ENCODE measurements around the gene LYRM4. TPM values are rescaled to one million over a fixed set of nuclear protein-coding genes. Genes with fewer than 3 reads are reported as not detected.

LYRM4 gene
- polyA plus RNA-seq, 1 donor: 20.4 TPM

- no peak for DNase-seq (ENCODE audit: low read depth)
Observed at GRCh38 chr6:5146398-5146797, 114.4 kb downstream of the LYRM4 start.

DNA sequence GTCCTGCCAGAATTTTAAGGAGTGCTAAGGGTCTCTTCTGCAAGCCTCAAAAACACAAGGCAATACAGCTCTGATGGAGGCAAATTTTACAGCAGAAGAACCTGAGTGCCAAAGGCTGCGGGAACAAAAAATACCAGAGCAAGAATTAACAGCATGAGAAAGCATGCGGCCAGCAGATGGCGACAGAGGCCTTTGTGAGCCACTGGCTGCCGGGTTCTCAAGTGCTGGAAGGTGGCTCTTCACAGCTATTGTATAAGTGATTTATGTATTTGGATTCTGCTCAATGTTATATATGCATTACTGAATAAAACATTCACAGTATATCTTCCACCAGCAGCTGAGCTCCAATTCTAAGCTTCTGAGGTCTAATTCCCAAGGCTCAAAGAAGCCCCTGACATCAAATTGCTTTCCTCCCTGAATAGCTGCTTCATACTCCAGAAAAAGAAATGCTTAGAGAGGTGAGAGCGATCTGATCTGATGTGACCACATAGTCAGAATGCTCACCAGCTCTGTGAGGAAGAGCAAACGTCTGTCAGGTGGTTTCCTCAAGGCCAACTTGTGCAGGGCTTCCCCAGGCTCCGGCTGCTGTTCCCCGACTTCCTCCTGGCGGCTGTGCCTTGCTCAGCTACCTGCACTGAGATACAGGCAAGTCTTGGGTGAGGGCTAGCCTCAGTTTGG, 117.0 kb downstream of the LYRM4 start:
- DNase-seq (ENCODE audit: low read depth): peak; percentile 60

GRCh38 chr6:5142915-5143314, 117.8 kb downstream of the LYRM4 start:
- DNase-seq (ENCODE audit: low read depth): no peak

DNA sequence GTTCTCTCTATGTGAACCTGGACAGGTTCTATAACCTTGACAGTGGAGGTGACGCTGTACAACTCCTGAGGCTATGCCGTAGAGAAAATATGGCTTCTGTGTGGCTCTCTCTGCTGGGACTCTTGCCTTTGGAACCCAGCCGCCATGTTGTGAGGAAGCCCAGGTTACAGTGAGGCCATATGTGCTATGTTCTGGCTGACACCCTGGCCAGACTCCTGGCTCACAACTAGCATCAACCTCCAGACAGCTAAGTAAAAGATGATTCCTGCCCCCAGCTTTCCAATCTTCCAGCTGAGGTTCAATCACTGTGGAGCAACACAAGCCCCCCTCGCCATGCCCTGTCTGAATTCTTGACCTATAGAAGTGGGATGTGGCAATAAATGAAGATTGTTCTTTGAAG, 118.6 kb downstream of the LYRM4 start:
- no peak for DNase-seq (ENCODE audit: low read depth)

GRCh38 chr6:5141046-5141445, 119.7 kb downstream of the LYRM4 start:
- no peak for DNase-seq (ENCODE audit: low read depth)

DNA sequence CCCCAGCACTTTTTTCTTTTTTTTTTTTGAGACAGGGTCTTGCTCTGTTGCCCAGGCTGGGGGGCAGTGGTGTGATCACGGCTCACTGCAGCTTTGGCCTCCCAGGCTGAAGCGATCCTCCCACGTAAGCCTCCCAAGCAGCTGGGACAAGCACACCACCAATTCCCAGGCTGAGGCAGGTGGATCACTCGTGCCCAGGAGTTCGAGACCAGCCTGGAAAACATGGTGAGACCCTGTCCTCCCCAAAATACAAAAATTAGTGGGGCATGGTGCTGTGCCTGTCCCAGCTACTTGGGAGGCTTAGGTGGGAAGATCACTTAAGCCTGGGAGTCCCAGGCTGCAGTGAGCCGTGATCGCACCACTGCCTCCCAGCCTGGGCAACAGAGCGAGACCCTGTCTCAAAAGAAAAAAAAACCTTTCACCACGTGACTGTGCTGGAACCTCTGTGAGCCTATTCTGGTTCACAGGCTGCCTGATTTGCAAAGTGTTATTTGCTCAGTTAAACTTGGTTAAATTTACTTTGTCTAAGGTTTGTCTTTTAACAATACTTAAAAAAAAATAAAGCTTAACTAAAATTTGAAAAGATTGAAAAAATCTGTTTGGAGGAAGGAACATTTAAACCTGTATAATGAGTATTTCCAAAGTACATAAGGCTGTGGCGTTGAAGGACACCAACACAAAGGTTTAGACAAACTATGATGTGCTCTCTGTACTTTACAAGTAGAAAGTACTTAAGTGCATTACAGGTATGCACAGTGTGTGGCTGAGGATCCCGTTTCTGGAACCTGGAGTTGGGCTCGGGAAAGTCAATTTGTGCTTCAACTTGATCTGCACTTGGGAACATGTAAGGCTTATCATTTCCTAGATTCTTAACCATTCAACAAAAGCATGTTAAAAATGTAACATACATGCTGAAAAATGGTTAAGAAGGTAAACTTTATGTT, 120.7 kb downstream of the LYRM4 start:
- DNase-seq (ENCODE audit: low read depth): no peak

GRCh38 chr6:5138995-5139827, 121.5 kb downstream of the LYRM4 start:
- no peak for DNase-seq (ENCODE audit: low read depth)

- DNase-seq (ENCODE audit: low read depth): no peak
Observed at GRCh38 chr6:5136851-5137250, 123.9 kb downstream of the LYRM4 start.

DNA sequence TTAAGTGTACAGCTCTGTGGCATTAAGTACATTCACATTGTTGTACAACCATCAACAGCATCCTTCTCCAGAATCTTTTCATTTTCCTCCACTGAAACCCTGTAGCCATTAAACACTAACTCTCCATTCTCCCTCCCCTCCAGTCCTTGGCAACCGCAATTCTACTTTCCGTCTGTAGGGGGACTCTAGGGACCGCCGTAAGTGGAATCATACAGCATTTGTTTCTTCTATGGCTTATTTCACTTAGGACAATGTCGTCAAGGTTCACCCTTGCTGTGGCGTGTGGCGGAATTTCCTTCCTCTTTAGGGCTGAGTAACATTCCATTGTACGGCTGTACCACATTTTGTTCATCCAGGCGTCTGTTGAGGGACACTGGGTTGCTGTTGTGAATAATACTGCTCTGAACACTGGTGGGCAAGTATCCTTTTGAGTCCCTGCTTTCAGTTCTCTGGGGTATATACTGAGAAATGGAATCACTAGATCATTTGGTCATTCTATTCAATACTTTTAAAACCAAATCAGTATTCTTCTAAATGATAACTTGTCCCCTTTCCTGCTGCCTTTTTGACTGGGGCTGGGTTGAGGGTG, 124.9 kb downstream of the LYRM4 start:
- DNase-seq (ENCODE audit: low read depth): no peak

- DNase-seq (ENCODE audit: low read depth): no peak
Observed at GRCh38 chr6:5133943-5134342, 126.8 kb downstream of the LYRM4 start.

- peak; percentile 78 for DNase-seq (ENCODE audit: low read depth)
Observed at GRCh38 chr6:5132731-5133130, 128.0 kb downstream of the LYRM4 start.

GRCh38 chr6:5130135-5130866, 130.4 kb downstream of the LYRM4 start:
- no peak for DNase-seq (ENCODE audit: low read depth)

DNA sequence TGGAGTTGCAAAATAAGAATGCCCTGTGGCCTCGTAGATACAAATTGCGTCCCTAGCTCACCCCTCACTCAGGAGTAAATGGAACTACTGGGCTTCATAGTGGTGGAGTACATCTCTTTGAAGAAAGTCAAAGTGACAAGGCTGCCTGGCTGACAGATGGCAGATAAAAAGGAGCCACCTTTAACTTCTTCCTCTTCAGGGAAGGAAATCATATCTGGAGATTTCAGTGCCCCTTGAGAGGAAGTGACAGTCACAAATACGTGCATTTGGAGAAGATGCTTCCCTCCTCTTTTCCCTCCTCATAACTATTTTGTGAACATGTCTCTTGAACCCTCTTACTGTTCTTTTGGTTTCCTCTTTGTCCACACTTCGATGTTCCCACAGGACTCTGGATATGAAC, 132.4 kb downstream of the LYRM4 start:
- no peak for DNase-seq (ENCODE audit: low read depth)

DNA sequence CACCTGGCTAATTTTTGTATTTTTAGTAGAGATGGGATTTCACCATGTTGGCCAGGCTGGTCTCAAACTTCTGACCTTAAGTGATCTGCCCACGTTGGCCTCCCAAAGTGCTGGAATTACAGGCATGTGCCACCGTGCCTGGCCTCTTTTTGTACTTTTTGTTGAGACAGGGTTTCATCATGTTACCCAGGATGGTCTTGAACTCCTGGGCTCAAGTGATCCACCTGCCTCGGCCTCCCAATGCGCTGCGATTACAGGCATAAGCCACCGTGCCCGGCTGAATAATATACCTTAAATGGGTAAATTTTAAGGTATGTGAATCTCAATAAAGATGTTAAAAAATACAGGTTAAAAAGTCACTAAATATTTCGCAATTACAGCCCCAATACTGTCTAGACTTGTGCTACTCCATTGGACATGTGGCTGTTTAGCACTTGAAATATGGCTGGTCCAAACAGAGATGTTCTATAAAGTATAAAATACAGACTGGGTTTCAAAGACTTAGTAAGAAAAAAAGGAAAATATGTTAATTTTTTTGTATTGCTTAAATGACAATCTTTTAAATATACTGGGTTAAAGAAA, 133.6 kb downstream of the LYRM4 start:
- no peak for DNase-seq (ENCODE audit: low read depth)

- no peak for DNase-seq (ENCODE audit: low read depth)
Observed at GRCh38 chr6:5126214-5126613, 134.5 kb downstream of the LYRM4 start.

GRCh38 chr6:5125152-5126006, 135.4 kb downstream of the LYRM4 start:
- DNase-seq (ENCODE audit: low read depth): no peak

DNA sequence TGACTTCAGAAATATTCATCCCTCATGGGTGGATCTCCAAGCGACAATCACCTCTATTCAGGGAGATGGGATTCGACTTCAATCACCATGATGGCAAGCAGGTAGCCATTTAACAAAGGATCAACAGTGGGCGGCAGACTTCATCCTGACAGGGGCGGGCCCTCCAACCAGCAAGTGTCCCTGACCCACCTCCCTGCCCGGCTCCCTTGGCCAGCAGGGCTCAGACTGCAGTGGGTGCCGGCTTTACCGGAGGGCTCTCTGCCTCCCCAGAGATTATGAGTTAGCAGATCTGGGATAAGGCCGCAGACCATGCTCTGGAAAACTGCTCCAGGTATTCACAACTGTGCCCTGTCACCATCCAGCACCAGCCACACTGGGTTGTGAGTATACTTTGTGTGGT, 136.2 kb downstream of the LYRM4 start:
- DNase-seq (ENCODE audit: low read depth): no peak

DNA sequence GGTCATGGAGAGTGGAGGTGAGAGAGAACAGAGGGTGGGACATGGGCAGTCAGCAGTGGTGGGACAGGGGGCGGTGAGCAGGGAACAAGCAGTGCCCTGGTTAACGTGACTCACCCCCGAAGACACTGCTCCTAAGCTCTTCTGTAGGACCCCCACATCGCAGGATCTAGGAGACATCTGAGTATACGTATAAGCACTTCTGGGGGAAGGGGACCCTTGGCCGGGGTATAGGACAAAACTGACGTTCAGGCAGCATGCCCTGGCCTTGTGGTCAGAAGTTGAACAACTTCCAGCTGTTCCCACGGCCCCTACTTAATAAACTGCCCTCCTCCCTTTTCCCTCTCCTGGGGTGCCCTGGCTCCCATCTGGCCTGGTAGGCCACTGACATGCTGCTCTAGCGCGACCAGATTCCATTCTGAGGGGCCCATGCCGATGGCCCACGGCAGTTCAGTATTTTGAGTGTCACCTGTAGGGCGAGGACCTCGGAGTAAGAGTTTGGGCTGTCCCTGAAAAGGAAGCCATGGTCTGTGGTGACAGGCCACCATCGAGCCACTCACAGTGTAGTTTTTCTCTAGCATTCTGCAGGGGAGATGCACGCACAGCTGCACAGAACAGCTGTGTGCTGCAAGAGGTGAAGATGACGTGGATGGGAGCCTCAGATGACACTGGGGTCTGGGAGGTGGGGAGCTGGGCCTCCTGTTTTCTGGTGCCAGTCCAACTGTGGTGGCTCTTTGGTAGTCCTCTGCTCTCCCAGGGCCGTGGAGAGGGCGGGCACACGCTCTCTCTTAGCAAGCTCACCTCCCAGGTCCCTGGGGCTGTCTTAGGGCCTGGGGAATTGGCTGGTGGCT, 137.2 kb downstream of the LYRM4 start:
- no peak for DNase-seq (ENCODE audit: low read depth)

All from forelimb muscle (tissue), 1 donor.